ENCODE measurements around the gene GTPBP8.
A peak's percentile ranks its signal among the peaks of the same experiment; 100 is the strongest.

GTPBP8 gene

DNA sequence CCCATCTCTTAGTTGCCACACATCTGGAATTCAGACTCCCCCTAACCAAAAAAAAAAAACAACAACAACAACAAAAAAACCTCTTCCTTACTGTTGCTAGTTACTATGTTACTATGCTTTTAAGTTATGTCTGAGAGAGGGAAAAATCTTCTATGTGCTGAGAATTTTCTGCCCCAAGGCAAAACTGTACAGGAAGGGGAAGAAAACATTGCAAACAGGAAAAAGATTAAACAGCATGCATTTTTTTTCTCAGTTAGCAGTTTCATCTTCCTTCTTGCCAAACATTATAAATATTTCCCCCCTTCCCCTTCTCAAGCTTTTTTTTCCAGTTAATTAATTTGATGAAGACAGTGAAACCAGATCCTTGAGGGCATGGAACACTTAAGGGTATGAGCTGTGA, 14.8 kb upstream of the GTPBP8 start:
- no peak for DNase-seq (ENCODE audit: low read depth)
- no peak overlapping the region for H3K4me3 ChIP-seq (ENCODE audit: low read depth, low read length)
- TF ChIP-seq, protein P1, sequence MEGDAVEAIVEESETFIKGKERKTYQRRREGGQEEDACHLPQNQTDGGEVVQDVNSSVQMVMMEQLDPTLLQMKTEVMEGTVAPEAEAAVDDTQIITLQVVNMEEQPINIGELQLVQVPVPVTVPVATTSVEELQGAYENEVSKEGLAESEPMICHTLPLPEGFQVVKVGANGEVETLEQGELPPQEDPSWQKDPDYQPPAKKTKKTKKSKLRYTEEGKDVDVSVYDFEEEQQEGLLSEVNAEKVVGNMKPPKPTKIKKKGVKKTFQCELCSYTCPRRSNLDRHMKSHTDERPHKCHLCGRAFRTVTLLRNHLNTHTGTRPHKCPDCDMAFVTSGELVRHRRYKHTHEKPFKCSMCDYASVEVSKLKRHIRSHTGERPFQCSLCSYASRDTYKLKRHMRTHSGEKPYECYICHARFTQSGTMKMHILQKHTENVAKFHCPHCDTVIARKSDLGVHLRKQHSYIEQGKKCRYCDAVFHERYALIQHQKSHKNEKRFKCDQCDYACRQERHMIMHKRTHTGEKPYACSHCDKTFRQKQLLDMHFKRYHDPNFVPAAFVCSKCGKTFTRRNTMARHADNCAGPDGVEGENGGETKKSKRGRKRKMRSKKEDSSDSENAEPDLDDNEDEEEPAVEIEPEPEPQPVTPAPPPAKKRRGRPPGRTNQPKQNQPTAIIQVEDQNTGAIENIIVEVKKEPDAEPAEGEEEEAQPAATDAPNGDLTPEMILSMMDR (IDR thresholded peaks at IDR 0.05; ENCODE audit: insufficient read depth, low read depth, low read length, missing control alignments): no peak

DNA sequence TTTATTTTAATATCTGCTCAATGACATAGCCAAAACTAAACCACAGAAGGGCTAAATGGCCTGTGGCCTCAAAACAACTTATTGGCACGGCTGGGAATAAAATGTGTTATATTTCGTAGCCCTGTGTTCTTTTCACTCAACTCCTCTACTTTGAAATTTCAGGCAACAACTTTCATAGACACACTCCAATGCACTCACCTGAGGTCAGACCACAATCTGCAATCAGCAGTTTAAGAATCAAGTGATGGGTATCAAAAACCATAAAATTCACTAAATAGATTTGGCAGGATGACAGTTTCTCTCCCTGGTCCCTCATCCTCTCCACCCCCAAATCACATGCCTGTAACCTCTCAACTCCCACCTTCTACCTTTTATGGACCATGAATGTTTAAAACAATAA, 13.8 kb upstream of the GTPBP8 start:
- no peak overlapping the region for H3K4me3 ChIP-seq (ENCODE audit: low read depth, low read length)
- DNase-seq (ENCODE audit: low read depth): no peak
- TF ChIP-seq, protein P1 (IDR thresholded peaks at IDR 0.05; ENCODE audit: insufficient read depth, low read depth, low read length, missing control alignments): no peak

DNA sequence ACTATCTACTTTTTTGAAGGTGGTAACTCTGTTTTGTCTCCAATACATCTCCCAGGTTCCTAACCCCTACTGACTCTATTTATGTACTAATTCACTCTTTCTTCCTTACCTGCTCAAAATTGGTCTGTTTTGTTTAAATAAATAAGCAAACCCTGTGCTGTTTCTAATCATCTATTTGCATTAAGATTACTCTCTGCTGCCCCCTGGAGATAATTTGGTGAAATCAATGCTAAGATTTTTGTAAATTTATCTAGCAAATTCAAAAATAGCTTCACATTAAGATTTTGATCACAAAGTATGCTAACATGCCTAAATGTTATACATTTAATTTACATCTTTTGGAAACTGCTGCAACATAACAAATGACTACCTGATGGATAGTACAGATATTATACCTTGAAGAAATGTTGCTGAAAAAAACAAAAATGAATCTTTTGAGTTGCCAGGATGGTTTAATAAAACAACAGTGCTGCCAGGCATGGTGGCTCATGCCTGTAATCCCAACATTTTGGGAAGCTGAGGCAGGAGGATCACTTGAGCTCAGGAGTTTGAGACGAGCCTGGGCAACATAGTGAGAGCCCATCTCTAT, 11.4 kb upstream of the GTPBP8 start:
- TF ChIP-seq, protein P1 (IDR thresholded peaks at IDR 0.05; ENCODE audit: insufficient read depth, low read depth, low read length, missing control alignments): peak; percentile 38
- H3K4me3 ChIP-seq (ENCODE audit: low read depth, low read length): no peak overlapping the region
- peak; percentile 51 for DNase-seq (ENCODE audit: low read depth)

DNA sequence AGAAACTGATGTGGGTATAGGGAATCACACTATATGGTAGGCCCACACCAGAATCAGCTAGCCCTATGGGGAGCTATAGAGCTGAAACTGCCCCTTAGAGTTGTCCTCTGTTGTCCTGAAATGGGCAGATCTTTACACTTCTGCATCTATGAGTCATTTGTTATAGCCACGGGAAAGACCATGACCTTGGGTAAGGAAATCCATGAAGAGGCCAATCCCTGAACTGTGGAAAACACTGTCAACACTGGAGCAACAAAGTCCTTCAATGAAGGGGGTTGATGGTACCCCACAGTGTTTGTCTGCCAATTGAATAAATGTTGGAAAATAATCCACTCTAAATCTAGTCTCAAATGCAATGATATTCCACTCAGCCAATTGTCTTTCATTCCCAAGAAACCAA, 10.7 kb upstream of the GTPBP8 start:
- DNase-seq (ENCODE audit: low read depth): no peak
- no peak overlapping the region for H3K4me3 ChIP-seq (ENCODE audit: low read depth, low read length)
- TF ChIP-seq, protein P1 (IDR thresholded peaks at IDR 0.05; ENCODE audit: insufficient read depth, low read depth, low read length, missing control alignments): no peak

DNA sequence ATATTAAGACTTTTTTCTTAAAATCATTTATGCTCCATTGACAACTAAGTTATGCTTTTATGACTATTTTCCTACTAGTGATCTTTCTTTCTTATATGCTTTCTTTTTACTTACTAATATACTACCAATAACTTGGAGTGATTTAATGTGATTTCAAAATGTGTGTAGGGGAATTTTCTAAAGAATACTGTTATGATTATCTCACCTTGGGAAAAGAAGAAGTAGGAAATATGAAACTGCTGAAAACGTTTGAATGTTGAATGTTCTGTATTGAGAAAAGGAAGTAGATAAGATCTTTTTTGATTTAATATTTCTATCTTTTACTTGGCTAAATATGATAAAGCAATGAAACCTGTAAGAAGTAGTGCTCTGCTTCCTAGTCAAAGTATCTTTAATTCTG, 8.1 kb upstream of the GTPBP8 start:
- TF ChIP-seq, protein P1 (IDR thresholded peaks at IDR 0.05; ENCODE audit: insufficient read depth, low read depth, low read length, missing control alignments): no peak

DNA sequence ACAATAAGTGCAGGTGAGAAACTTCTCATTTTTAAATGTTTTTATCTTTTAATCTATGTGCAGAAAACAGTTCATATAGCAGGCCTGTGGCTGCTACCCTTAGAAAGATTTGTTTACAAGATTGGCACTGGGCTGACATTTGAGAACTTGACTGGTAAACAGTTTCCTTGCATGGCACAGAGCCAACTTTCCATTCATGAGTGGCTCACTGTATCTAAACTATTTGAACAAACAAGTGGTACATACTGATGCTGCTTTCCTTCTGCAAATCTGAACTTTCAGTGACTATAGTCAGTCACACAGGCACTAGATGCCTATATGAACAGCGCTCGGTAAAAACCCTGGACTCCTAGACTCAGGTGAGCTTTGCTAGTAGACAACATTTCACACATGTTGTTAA, 6.3 kb upstream of the GTPBP8 start:
- DNase-seq (ENCODE audit: low read depth): peak; percentile 40
- TF ChIP-seq, protein P1 (IDR thresholded peaks at IDR 0.05; ENCODE audit: insufficient read depth, low read depth, low read length, missing control alignments): no peak
- no peak overlapping the region for H3K4me3 ChIP-seq (ENCODE audit: low read depth, low read length)

More for the DNA sequence above, 8.1 kb upstream of the GTPBP8 start:
- H3K4me3 ChIP-seq (ENCODE audit: low read depth, low read length): no peak overlapping the region
- DNase-seq (ENCODE audit: low read depth): no peak

DNA sequence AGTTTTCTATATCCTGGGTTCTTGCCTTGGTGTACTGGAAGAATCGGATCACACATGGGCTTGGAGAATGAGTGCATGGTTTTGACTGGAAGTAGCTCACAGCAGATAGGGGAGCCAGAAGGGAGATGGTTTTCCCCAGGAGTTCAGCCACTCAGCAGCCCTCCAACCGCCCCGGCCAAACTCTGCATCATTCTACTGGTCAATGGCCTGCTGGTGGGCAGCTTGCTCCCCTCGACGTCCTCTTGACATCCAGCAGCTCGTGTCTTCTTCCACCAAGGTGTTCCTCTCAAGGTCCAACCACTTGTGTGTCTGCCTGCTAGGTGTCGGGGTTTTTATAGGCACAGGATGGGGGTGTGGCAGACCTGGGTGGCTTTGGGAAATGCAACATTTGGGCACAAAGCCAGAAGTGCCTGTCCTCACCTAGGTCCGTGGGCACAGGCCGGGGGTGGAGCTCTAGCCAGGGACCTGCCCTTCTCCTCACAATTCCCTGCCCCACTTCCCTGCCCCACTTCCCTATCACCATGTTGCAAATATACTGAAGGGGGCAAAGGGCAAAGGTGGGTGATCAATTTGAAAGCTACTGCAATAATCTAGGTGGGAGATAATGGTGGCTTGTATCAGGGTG, 3.0 kb upstream of the GTPBP8 start:
- no peak for DNase-seq (ENCODE audit: low read depth)
- TF ChIP-seq, protein P1 (IDR thresholded peaks at IDR 0.05; ENCODE audit: insufficient read depth, low read depth, low read length, missing control alignments): no peak

More for the DNA sequence above, 3.0 kb upstream of the GTPBP8 start:
- no peak overlapping the region for H3K4me3 ChIP-seq (ENCODE audit: low read depth, low read length)
